Measurements from ENCODE around the gene PHACTR1.

PHACTR1 gene

GRCh38 chr6:13026557-13026956, 310.0 kb downstream of the PHACTR1 start:
- DNase-seq (ENCODE audit: low read depth in 2 of 2): no peak

DNA sequence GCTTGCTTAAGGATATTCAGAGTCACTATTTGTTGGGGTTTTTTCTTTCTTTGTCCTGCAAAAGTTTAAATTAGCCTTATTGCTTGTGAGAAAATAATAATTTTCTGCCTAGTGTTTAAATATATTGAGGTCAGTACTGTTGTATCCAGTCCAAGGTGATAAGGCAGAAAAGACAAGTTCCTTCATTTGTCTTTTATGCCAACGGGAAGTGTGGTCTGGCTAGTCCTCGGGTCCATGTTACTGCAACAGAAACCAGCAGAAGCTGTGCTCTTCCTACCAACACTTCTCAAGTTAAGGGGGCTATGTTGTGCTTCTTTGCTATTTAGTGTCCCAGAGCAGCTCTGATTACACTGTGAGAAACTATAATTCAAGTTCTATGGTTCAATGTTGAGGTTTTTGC, 310.6 kb downstream of the PHACTR1 start:
- DNase-seq (ENCODE audit: low read depth in 2 of 2): no peak

DNA sequence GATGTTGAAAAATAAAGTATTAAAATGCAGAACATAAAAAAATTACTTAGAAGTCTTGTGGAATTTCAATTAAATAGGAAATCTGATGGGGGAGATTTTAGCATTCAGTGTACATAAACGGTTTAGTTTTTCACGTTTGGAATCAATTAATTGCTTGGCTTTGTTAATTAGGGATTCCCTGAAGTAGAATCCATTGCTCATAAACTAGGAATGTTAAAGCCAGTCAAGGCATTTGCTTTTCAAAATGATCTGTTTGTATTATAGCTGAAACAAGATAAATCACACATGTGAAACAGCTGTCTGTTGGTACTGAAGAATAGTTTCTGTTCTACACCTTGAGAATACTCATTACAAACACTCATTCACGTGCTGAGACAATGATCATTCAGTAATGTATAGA, 313.8 kb downstream of the PHACTR1 start:
- DNase-seq (ENCODE audit: low read depth in 2 of 2): no peak

DNA sequence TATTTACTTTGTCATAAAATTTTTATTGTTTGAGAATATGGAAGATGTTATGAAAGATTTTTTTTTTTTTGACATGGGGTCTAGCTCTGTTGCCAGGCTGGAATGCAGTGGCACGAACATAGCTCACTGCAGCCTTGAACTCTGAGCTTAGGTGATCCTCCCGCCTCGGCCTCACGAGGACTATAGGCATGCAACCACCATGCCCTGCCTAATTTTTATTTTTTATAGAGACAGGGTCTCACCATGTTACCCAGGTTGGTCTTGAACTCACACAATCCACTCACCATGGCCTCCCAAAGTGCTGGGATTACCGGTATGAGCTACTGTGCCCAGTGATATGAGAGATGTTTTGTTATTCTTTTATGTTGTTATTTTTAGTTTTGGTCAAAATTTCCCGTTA, 316.0 kb downstream of the PHACTR1 start:
- no peak for DNase-seq (ENCODE audit: low read depth in 2 of 2)

GRCh38 chr6:13033145-13033544, 316.6 kb downstream of the PHACTR1 start:
- no peak for DNase-seq (ENCODE audit: low read depth in 2 of 2)

- no peak for DNase-seq (ENCODE audit: low read depth in 2 of 2)
These were observed 317.7 kb downstream of the PHACTR1 start for GRCh38 chr6:13034316-13034715.

- no peak for DNase-seq (ENCODE audit: low read depth in 2 of 2)
These were observed 319.0 kb downstream of the PHACTR1 start for GRCh38 chr6:13035606-13036005.

- no peak for DNase-seq (ENCODE audit: low read depth in 2 of 2)
These were observed 321.7 kb downstream of the PHACTR1 start for GRCh38 chr6:13038315-13038714.

DNA sequence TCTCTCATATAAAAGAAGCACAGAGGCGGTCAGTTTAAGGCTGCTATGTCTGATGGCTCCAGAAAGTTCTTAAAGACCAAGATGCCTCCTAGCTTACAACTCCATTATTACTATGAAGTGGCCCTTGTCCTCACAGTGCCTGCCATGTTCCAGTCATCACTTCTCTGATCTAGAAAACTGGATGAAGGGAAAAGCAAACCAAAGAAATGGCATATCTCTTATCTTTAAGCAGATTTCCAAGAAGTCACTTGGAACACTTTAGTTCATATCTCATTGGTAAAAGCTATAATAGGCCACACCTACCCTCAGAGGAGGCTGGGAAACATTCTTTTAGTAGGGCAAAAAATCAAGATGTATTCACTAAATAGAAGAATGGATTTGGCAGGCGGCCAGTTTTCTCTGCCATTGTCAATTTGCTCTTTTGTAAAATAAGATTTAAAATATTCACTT, 322.2 kb downstream of the PHACTR1 start:
- DNase-seq (ENCODE audit: low read depth in 2 of 2): no peak

GRCh38 chr6:13044390-13044789, 327.8 kb downstream of the PHACTR1 start:
- DNase-seq (ENCODE audit: low read depth in 2 of 2): no peak

DNA sequence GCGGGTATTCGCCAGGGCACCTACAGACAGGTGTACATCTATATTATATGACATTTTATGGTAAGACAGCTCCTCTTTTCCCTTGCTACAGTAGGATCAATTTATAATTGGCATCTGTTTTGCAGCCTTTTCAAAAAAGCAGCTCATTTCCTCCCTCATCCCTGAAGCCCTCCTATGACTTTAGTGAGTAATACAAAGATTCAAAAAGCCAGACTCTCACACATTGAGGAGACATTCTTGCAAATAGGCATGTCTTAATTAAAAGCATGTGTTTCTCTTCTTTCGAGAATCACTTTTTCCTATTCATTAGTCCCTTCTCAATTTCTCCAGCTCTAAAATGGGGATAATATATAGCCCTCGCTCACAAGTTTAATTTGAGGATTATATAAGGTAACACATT, 328.3 kb downstream of the PHACTR1 start:
- DNase-seq (ENCODE audit: low read depth in 2 of 2): no peak

GRCh38 chr6:13045676-13046075, 329.1 kb downstream of the PHACTR1 start:
- DNase-seq (ENCODE audit: low read depth in 2 of 2): no peak

GRCh38 chr6:13046084-13046483, 329.5 kb downstream of the PHACTR1 start:
- DNase-seq (ENCODE audit: low read depth in 2 of 2): no peak

DNA sequence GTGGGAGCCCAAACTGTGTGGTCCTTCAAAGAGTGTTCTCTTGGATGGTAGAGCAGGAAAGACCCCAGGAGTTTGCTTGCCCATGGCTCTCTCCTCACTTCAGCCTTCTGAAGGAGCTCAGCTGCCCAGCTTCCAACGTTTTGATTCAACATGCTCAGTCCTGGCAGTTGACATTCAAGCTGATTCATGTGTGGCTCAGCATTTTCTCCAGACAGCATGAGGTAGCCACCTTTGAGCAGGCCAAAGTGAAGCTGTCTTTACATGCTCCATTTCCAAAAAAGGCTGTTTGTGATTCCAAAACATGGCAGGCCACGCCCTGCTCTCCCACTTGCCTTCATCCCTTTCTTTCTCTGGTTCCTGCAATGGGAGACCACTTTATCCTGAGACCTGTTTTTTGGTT, 331.5 kb downstream of the PHACTR1 start:
- DNase-seq (ENCODE audit: low read depth in 2 of 2): no peak

- DNase-seq (ENCODE audit: low read depth in 2 of 2): no peak
These were observed 333.2 kb downstream of the PHACTR1 start for GRCh38 chr6:13049666-13050254.

- DNase-seq (ENCODE audit: low read depth in 2 of 2): no peak
These were observed 336.5 kb downstream of the PHACTR1 start for GRCh38 chr6:13053006-13053461.

DNA sequence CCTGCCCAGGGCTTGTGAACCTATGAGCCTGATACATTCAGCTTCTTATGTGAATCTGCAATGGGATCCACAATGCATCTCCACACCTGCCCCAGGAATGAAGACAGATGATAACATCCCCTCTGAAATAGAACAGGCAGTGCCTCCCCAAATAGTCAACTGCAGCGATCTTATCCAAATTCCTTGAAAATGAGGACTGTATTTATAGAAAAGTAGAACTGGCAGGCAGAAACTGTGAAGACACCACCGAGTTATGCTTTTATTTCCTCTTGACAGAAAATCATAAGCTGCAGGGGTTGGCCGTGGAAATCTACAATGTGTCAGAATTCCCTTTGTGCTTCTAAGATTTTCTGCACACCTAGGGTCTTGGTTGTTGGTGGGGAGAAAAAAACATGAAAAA, 341.5 kb downstream of the PHACTR1 start:
- no peak for DNase-seq (ENCODE audit: low read depth in 2 of 2)

DNA sequence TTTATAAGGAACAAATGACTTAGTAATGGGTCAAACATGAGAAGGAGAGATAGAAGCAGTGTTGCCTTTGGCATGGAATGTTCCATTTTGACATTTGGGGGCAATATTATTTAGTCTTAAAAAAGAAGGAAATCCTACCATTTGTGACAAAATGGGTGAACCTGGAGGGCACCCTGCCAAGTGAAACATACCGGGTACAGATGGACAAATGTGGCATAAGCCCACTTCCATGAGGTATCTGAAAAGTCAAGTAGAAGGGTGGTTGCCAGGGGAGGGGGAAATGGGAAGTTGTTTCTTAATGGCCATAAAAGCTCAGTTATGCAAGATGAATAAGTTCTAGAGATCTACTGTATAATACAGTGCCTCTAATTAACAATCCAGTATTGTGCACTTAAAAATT, 342.5 kb downstream of the PHACTR1 start:
- DNase-seq (ENCODE audit: low read depth in 2 of 2): no peak

DNA sequence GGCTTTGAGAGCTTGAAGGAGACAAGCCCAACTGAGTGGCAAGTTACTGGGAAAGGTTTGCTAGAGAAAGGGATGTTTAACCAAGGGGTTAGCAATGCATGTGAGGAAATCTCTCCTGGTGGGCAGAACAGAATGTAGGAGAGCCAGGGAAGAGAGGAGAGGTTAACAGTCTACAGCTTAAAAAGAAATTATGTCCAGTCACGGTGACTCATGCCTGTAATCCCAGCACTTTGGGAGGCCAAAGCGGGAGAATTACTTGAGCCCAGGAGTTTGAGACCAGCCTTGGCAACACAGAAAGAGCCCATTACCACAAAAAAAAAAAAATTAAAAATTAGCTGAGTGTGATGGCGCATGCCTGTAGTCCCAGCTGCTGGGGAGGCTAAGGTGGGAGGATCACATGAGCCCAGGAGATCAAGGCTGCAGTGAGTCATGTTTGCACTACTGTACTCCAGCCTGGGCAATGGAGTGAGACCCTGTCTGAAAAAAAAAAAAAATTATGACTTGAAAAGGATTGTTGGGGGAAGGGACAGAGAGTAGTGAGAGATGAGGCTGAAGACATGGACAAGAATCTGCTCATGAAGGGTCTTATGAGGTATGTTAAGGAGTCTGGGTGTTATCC, 346.8 kb downstream of the PHACTR1 start:
- DNase-seq (ENCODE audit: low read depth in 2 of 2): no peak

DNA sequence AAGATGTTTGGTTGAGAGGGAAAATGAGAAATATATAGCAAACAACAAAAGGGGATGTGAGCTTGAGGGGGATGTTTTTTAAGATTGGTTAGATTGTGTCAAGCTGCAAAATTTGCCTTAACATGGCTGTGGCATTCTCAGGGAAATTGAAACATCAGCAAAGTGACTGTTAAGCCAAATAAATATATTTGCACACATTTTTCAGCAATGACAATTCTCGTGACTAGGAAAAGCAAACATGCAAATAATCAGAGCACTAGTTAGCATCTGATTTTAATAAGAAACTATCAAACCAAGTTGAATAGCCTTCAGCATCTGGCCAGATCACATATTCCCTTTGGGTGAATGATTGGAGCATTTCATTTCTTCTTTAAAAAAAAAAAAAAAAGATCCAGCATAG, 349.0 kb downstream of the PHACTR1 start:
- no peak for DNase-seq (ENCODE audit: low read depth in 2 of 2)

- no peak for DNase-seq (ENCODE audit: low read depth in 2 of 2)
These were observed 349.5 kb downstream of the PHACTR1 start for GRCh38 chr6:13066050-13066449.

DNA sequence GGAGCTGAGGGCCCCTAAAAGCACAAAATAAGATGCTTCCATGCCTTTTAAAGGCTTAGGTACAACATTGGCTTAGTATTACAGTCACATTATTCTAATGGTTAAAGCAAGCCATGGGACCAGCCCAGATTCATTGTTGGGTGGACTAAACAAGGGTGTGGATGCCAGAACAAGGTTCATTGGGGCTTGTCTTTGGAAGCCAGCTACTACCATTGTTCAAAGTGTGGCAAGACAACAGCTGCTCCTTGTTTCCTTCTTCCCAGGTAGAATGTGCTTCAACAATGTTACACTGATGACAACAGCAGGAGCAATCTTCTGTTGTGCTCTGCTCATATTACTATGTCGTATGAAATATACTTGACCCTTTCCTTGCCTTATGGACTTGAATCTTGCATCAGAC, 350.3 kb downstream of the PHACTR1 start:
- DNase-seq (ENCODE audit: low read depth in 2 of 2): no peak

DNA sequence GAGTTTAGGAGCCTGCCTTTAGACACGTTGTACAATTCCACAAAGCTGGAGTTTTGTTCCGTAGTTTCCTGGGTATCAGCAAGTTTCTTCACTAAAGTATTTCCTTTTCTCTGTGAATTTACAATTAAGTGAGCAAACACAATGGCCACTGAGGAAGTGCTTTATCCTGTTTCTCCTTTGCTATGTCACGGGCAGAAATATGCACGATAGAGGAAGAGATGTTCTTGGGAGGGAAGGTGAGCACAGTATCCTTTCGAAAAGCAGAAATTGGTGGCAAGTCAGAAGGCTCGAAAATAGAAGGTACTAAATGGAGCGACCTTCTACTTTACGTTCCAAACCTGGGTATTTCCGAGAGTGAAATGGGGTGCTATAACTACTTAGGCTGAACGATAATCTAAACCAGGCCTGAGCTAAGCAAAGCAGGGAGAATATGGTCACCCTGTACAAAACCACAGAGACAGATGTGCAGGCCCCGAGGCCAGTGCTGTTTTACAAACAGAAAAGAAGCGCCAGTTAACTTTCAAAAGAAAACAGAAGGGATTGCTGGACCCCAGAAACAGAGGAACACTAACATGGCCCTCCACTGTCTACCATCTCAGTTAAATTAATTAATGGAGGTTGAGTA, 352.1 kb downstream of the PHACTR1 start:
- no peak for DNase-seq (ENCODE audit: low read depth in 2 of 2)
